SIG-M5 treated with dmso at 0.1 percent for 504 hours (cell line): ENCODE data around the gene KRTAP10-1.
"Not testable (repeated sequence)": the region's sequence is repeated elsewhere in the genome, so short reads cannot be mapped to it uniquely, and the experiment has no call there.

Experiments
- DNase-seq: peaks from one replicate; lab custom pipeline; 2025; ENCODE audit not compliant: unreplicated experiment; lab: John Stamatoyannopoulos, UW

KRTAP10-1 gene

DNA sequence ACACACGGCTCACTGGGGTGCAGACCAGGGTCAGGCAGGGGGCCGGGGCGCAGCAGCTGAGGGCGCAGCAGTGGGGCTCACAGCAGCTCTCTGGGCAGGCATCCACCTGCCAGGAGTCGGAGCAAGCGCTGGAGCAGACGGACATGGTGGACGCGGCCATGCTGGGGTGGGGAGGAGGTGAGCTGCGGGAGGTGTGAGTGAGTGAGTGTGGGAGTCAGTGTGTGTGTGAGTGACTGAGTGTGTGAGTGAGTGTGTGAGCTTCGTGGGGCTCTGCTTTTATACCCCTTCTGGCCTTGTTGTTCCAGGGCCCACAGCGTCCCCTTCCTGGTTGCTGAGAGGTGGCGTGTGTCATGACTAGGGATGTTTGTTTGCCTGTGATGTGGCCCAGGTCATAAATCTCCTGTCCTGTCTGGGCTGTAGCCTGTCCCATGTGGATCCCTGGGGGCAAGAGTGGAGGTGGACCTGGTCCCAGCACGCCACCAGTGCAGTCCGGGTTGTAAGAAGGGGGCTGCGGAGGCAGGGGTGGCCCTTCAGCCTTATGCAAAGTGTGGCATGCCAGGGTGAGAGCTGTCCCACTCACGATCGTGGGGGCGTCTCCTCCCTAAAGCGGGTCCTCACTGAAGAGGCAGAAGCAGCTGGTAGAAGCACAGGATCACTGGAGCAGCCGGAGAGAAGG is at the start of gene KRTAP10-1:
Gene KRTAP10-1 (minus strand): TSS at position 205 of the 676 bp plus-strand sequence. CDS start 45 bp downstream, at position 160.
- DNase-seq = no peak

DNA sequence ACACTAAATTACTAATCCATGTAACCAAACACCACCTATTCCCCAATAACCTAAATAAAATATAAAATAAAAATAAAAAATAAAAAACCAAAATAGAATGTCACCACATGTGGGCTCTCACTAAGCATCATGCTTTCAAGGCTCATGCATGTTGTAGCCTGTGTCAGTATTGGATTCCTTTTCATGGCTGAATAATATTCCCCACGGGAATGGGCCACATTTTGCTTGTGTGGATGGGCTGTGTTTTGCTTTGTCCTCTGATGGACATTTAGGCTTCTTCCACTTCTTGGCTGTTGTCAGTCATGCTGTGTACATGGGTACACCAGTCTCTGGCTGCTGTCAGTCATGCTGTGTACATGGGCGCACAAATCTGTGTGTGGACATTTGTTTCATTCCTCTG is 49.1 kb upstream of the KRTAP10-1 start:
- no peak for DNase-seq

DNA sequence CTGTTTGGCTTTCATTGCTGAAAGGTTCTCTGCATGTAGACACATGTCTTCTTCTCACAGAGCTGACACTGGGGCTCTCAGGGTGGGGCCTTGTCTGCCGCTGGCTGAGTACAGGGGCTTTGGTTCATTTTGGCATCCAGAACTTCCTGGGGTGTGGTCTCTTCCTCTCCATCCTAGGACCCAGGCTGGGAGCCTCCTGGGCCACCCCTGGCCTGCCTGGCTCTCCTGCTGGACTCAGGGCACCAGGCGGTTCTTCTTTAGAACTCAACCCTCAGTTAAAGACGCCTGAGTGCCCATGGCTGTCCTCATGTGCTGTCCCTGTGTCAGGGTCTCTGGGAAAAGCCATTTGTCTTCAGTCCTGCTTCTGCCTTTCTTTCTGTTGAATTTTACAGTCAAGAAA is 45.9 kb upstream of the KRTAP10-1 start:
- DNase-seq = no peak

- DNase-seq = no peak
These were observed 43.8 kb upstream of the KRTAP10-1 start for GRCh38 chr21:44583800-44584147.

DNA sequence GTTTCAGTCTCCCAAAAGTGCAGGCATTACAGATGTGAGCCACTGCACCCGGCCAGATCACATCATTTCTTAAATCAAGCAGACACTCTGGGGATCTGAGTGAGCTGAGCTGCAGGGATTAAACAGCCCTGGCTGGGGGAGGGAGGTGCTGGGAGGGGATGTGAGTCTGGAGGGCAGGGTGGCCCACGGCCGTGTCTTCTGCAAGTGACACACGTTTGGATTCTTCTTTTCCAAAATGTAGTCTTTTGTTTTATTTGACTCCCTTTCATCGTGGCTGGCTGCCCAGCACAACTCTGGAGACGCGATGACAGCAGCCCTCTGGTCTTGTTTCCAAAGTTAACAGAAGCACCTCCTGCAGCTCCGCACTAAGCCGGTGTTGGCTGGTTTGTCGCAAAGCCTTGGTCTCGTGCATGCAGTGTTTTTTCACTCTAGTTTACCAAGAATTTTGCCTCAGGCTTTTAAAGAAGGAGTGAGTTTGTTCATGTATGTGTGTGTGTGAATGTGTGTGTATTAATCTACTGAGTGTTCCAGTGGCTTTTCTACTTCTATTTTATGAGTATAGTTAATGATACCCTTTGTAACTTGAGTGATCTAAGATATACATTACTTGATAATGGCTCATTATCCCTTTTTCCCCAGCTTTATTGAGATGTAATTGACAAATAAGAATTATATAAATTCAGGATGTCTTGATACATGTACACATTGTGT is 43.2 kb upstream of the KRTAP10-1 start:
- no peak for DNase-seq

DNA sequence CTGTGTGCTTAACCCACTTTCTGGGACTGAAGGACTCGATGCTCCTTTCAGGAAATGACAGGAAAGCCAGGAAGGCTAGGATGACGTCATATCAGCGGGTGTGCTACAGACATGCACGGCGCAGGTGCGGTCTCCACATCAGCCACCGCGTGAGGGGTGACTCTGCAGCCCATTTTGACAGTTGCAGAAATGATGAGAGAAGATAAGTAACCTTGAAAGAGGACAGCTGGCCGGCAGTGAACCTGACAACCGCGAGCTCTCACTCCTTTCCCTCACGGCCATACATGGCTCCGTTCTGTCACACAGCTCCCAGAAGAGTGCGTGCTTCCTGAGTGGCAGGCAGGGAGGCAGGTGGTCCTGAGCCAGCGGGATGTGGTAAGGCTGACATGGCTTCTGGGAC is 42.1 kb upstream of the KRTAP10-1 start:
- DNase-seq = no peak

GRCh38 chr21:44581158-44581557 is 41.2 kb upstream of the KRTAP10-1 start:
- DNase-seq = no peak

- not testable (repeated sequence) for DNase-seq
These were observed 40.3 kb upstream of the KRTAP10-1 start, which contains the start of gene KRTAP10-5 for GRCh38 chr21:44580231-44580821. TSS of gene KRTAP10-5 (minus strand) at chr21:44580604. CDS start at chr21:44580578, 26 bp downstream.

GRCh38 chr21:44579833-44580144 is 39.8 kb upstream of the KRTAP10-1 start:
- no peak for DNase-seq

DNA sequence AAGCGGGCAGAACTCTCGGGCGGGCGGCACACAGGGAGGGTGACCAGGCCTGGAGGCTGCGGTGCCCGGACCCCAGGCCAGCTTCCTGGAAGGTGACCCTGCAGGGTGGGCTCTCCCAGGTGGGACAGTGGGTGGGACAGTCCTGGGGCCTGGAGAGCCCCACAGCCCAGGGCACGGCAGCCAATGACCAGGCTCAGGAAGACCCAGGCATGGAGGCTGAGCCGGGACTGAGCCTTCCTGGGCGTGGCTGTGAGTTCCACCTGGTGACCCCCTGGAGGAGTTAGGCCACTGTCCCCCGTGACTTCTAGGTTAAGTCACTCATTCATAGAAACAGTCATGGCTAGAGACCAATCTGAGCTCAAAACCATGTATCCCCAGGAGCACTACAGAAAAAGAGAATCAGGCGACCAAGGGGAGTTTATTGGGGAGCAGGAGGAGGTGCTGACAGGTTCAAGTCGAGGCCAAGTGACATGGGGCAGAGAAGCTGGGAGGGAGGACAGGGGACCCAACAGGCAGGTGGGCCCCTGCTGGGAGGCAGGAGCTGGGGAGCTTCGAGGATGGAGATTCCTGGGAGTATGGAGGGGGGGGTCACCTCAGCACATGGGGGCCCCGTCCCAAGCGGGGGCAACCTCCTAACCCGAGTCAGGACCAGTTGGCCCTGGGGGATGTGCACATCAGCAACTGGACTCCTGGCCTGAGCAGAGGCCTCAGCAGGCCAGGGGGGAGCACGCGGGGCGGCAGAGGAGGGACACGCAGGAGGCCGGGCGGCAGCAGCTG is 39.2 kb upstream of the KRTAP10-1 start:
- no peak for DNase-seq

DNA sequence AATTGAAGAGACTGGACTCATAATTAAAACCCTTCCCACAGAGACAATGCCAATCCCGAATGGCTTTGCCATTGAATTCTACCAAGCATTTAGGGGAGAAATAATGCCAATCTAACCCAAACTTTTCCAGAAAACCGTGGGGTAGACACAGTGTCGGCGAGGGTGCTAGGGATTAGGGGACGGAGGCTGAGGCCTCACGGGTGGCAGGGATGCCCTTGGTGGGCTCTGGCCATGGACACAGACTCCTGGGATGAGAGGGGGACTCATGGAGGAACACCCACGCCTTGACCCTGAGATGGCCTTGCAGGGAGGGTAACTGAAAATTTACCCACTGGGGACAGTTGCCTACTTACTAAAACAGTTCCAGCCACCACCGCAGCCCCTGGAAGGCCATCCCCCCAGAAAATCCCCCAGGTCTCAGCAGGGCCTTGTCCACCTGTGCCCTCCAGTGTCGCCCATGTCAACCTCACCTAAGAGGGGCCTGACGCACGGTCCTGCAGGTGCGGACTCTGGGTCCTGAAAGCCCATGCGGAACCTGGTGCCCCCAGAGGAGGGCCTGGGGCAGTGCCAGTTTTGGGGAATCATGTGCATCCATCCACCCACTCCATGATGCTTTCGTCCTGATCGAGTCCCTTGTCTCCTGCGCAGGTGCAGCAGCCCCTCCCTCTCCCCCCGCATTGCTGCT is 38.5 kb upstream of the KRTAP10-1 start:
- no peak for DNase-seq

GRCh38 chr21:44576025-44576420 is 36.0 kb upstream of the KRTAP10-1 start:
- DNase-seq = no peak

DNA sequence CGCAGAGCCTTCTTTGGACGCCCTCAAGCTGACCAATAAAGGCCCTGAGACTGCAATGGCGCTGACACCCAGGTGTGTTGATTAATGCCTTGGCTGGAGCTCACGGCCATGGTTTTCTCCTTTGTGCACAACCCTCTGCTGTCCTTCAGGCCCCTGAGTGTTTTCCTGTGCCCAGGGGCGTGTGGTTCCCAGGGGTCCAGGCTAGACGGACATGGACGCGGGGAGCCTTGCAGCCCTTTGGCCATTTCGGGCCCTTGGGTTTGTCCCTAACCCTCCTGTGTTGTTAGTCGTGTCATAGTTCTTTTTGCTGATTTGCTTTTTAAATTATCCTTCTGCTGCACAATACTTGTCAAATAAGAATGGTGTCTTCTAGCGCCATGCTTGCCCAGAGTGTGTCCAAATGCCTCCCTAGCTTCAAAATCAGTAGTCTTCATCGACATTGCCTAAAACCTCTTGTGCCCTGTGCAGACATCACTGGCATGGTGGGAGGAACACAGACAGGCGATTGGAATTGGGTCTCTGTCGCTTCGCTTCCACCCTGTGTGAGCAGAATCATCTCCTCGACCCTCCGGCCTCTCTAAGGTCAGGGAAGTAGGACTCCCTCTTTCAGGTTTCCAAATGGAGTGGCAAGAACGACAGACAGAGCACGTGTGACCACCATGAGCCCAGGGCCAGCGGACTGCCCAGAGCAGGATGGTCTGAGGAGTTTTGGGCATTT is 35.5 kb upstream of the KRTAP10-1 start:
- DNase-seq = no peak

- DNase-seq = no peak
These were observed 34.7 kb upstream of the KRTAP10-1 start for GRCh38 chr21:44574457-44575306.

- not testable (repeated sequence) for DNase-seq
These were observed 33.8 kb upstream of the KRTAP10-1 start, which contains the start of gene KRTAP10-4 for GRCh38 chr21:44573630-44574456. TSS of gene KRTAP10-4 (plus strand) at chr21:44573729. CDS start at chr21:44573759, 30 bp downstream.

- no peak for DNase-seq
These were observed 33.1 kb upstream of the KRTAP10-1 start for GRCh38 chr21:44572959-44573583.

GRCh38 chr21:44571844-44572782 is 32.1 kb upstream of the KRTAP10-1 start:
- no peak for DNase-seq
